HG03097 (cell line): ENCODE results near the gene RETN.

Source experiments
- ATAC-seq: cut with Tn5 transposase; IDR thresholded peaks from one replicate; pipeline ENCODE4 v1.9.1; 2021; ENCODE audit not compliant: unreplicated experiment, low FRiP score

Gene RETN

DNA sequence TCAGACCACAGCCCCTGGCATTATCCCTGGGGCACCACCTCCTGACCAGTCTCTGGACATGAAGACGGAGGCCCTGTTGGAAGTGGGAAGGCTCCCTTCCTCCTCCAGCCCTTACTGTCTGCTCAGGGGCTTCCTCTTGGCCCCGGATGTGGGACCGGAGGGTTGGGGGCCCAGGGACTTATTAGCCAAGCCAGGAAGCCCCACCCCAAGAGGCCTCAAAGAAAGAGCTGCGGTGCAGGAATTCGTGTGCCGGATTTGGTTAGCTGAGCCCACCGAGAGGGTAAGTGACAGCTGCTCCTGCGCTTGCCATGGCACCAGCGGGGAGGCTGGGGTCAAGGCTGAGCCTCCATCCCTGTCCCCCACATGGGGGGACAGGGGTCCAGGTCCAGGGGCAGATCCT, at the start of gene RETN:
Gene RETN (plus strand): TSS at position 208 of the 400 bp plus-strand sequence. CDS start 278 bp downstream, outside the sequence.
- no peak for ATAC-seq

GRCh38 chr19:7619671-7620441, 49.0 kb upstream of the RETN start:
- ATAC-seq = no peak

GRCh38 chr19:7620442-7621412, 48.1 kb upstream of the RETN start:
- no peak for ATAC-seq

DNA sequence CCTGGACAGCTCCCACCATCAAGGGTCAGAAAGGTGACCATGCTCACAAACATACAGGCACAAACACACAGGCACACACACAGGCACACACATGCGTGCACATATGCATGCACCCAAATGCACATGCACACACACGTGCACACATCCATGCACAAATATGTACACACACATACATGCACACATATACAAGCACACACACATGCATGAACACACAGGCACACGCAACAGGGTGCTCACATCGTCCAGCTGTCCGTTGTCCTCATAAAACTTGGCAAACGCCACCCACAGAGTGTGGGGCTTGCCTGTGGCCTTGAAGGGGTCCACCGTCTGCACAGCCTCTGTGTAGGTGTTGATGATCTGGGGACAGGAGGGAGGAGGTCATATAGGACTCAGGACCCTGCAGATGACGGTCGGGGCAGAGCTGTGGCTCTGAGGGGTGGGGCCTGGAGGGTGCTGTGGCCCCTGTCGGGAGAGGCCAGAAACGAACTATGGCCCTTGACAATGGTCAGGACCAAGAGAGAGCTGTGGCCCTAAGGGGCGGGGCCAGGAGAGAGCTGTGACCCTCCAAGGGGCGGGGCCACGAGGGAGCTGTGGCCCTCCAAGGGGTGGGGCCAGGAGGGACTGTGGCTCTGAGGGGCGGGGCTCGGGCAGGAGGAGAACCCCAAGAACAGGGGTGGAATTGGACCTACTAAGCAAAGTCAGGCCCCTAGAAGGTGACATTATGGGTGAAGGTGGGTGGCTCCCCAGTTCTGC, 45.7 kb upstream of the RETN start:
- ATAC-seq = no peak

DNA sequence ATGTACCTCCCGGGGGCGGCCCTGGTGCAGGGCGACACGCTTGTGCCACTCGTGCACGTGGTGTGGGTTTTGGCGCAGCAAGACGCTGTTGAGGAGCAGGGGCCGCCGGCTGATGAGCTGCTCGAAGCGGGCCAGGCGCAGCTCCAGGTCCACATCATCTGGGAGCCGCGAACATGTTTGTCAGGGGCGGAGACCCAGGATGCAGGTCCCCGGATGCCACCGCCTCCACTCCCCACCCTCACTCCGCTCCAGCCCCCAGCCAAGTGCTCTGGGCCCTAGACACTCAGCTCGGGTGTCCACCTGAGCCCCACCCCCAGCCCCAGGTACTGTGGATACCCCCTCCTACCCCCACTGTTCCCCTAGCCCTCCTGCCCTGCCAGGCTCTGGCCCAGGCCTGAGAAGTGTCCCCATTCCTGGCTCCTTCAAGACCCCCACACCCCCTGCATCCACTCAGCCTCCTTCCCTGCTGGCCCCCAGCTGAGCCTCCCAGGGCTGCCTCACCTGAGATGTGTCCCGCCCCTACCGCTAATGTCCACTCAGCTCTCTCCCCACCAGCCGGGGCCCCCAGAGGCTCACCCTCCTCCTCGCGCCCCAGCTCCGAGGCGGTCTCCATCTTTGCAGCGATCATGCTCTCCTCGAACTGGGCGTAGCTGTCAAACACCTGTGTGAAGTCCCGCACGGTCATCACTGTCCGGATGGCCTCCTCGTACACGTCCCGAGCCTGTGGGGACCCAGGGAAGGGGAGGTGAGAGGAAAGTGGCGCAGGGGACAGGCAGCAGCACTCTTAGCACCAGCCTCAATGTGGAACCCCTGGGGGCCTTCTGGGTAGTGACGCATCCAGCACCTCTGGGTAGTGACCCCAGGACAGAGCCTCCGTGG, 44.9 kb upstream of the RETN start:
- ATAC-seq = no peak

- no peak for ATAC-seq
These were observed 44.0 kb upstream of the RETN start for GRCh38 chr19:7624810-7625209.

- no peak for ATAC-seq
These were observed 43.0 kb upstream of the RETN start for GRCh38 chr19:7625763-7626372.

DNA sequence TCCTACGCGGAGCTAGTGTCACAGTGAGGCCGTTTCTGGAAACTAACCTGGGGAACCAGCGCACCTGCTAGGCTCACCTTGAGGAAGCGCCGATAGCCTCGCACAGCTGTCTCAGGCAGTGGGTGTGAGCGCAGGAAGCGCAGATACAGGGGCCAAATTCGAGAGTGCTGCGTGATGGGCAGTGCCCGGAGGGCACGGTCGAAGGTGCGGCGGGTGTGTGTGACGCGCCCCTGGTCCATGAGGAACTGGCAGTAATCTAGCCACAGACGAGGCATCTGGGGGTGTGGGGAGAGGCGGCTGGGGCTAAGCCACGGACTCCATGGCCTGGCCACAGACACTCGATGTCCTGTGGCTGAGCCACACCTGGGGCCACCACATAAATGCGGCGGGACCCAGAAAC, 41.7 kb upstream of the RETN start:
- no peak for ATAC-seq

- ATAC-seq = no peak
These were observed 40.1 kb upstream of the RETN start for GRCh38 chr19:7628589-7629311.

DNA sequence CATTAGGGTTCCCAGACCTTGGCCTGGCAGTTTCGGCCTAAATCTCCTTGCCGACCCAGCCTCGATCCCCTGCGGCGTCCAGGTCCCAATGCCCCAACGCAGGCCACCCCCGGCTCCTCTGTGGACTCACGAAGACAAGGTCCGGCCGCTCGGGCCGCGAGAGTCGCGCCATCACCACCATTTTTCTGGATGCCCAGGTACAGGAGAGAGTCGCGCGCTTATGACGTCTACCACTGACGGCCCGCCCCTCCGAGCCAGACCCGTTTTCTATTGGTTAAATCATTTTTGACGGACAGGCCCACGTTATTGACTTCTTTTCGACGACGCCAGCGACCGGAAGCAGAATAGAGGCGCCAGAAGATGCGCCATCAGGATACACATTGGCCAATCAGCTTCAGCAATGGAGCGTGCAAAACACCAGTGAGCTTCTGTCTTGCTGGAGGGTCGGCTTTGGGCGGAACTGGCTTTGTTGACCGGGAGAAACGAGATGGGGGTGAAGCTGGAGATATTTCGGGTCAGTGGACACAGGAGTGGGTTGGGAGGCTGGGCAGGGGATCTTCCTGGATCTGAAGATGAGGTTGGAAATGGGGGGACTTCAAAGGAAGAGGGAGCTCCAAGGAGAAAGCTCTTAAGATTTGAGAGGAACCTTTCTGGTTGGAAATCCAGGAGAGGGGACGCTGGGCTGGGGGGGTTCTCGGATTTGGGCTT, 39.3 kb upstream of the RETN start, which contains the start of the genes PET100 and XAB2:
Gene PET100 (plus strand): TSS at position 447 of the 708 bp plus-strand sequence. CDS start 41 bp downstream, at position 488.
Gene XAB2 (minus strand): TSS at position 199 of the 708 bp plus-strand sequence. CDS start 18 bp downstream, at position 181.
- peak; percentile 81 for ATAC-seq

GRCh38 chr19:7631577-7631976, 37.3 kb upstream of the RETN start:
- ATAC-seq = no peak

DNA sequence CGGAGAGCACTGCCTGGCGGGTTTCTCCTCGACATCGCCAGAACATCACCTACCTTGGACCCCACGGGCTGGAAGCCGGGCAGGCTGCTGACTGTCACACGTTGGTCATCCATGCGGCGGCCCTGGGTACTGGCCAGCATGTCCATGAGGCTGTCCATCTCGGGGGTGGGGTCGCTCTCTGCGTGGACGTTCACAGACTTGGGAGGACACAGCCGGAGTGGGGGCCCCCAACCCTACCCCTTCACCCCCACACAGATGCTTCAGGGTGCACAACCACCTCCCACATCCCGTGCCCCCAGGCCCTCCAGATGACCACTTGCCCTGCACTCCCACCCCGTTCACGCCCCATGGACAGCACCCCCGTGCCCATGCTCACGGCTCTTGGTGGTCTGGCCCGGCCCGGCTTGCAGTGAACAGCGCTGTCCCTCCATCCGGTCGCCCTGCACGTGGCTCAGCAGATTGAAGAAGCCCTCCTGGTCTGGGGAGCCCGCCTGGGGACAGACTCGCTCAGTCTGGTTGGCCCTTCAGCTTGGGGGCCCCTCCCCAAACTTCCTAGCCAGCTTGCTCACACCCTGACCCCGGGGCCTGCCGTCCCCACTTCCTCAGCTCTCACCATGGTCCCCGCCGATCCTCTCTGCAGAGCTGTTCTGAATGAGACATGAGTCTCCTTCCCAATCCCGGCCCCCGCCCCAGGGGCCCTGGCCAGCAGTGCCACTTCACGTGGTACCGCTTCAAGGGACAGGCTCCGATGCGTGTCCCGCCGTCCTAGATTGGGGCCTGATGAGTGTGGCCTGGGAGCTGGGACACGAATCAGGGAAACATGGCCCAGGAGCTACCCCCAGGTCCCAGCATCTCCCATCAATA, 36.3 kb upstream of the RETN start:
- no peak for ATAC-seq

DNA sequence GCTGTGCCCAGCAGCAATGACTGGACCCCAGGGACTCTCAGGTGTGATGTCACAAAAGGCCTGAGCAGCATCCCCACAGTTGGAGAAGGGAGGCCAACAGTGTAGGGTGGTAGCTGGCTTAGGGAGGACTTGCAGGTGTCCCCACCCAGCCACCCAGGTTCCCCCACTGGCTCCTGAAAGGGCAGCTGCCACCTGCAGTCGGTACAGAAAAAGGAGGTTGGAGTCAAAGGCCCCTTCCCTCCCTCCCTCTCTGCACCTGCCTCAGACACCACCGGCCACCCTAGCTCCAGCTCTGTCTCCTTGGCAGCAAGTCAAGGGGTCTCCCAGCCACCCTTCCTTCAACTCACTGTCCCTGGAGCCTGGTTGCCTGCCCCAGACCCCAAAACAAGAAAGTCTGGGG, 35.2 kb upstream of the RETN start, which contains the start of gene PCP2:
Gene PCP2 (minus strand): TSS at position 22 of the 400 bp plus-strand sequence. CDS start 262 bp downstream, outside the sequence.
- ATAC-seq = no peak

DNA sequence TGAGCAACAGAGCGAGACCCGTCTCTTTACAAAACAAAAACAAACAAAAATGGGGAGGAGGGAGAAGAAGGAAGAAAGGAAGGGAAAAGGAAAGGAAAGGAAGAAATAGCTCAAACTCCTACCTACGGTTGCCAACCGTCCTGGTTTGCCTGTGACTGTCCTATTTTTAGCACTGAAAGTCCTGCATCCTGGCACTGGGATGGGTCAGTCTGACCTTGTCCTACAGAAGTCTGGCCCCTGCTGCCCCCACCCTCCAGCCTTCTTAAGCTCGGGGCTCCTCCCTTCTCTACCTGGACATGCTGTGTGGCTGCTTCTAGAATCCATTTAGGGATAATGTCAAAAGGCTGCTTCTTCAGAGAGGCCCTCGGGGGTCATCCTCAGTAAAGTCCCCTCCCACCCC, 33.2 kb upstream of the RETN start:
- no peak for ATAC-seq

GRCh38 chr19:7636317-7636690, 32.5 kb upstream of the RETN start:
- ATAC-seq = no peak

DNA sequence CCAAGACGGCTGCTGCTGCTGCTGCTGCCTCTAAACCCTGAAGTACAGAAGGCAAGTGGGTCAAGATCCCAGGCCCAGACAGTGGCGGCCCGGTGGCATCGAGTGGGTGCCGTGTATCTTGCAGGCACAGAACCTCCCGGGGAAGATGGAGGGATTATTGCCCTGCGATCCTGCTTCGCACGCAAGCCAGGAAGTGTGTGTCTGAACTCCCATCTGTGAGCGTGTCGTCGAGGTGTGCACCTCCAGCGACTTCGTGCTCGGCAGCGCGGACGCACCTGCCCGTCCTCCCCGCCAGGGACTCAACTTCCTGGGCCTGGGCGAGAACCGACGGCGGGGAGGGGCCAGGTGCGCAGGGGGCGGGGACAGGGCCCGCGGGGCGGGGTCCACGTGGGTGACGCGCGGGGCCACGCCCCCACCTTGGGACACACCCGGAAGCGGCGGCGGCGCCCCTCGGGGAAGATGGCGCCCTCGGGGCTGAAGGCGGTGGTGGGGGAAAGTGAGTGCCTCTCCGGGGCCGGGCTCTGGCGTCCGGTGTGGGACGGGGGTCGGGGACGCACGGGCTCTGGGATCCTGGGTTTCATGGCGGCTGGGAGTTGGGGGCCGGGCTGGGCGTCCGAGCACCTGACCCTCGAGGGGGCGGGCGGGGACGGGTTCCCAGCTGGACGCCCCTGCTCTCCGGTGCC, 32.0 kb upstream of the RETN start, which contains the start of gene STXBP2:
Gene STXBP2 (plus strand): TSS at position 420 of the 683 bp plus-strand sequence. CDS start 40 bp downstream, at position 460.
- peak; percentile 52 for ATAC-seq
